Mononuclear cell (primary cell): ENCODE data around the gene TGFBR2. TPM values are rescaled to one million over a fixed set of nuclear protein-coding genes. Genes with fewer than 3 reads are reported as not detected.

Experiments used
- H3K27me3 ChIP-seq: 2 replicates; pipeline ENCODE4 v1.6.0; 2011; ENCODE audit warnings: low read length, control low read depth; ENCODE audit not compliant: insufficient read depth
- H3K4me1 ChIP-seq: 2 replicates; pipeline ENCODE4 v1.5.1; 2011; ENCODE audit warnings: mild to moderate bottlenecking, low read length, control low read depth; ENCODE audit not compliant: insufficient read depth
- H3K4me3 ChIP-seq: 2 replicates; pipeline ENCODE4 v1.5.1; 2011; ENCODE audit warnings: mild to moderate bottlenecking, low read length, moderate library complexity
- H3K9me3 ChIP-seq: 2 replicates; pipeline ENCODE4 v1.5.1; 2011; ENCODE audit warnings: low read depth, mild to moderate bottlenecking, control low read depth, low read length
- total RNA-seq: library from RNA; depleted of rRNA; stranded (reverse); fragments of >200 nt; gene quantifications from one replicate; pipeline ENCODE4 v1.2.3, GENCODE V29; 2012

TGFBR2 gene
- total RNA-seq, 1 donor, result 209 TPM

- Histone ChIP-seq H3K27me3 (no peaks in the 10 kb centered on the region), H3K4me1 (peaks cover 98% of the 10 kb centered on the region), H3K9me3 (no peaks in the 10 kb centered on the region), H3K4me3 (no peak overlapping the region)
These were observed 26.1 kb downstream of the TGFBR2 start for GRCh38 chr3:30632521-30632920.

GRCh38 chr3:30633718-30634117 is 27.3 kb downstream of the TGFBR2 start:
- Histone ChIP-seq H3K27me3 (no peaks in the 10 kb centered on the region), H3K9me3 (no peaks in the 10 kb centered on the region), H3K4me1 (peaks cover 94% of the 10 kb centered on the region), H3K4me3 (no peak overlapping the region)

- Histone ChIP-seq H3K9me3 (no peaks in the 10 kb centered on the region), H3K27me3 (no peaks in the 10 kb centered on the region), H3K4me3 (no peak overlapping the region), H3K4me1 (peaks cover 92% of the 10 kb centered on the region)
These were observed 28.6 kb downstream of the TGFBR2 start for GRCh38 chr3:30634761-30635735.

- Histone ChIP-seq H3K4me3 (no peak overlapping the region), H3K27me3 (no peaks in the 10 kb centered on the region), H3K4me1 (peaks cover 91% of the 10 kb centered on the region), H3K9me3 (no peaks in the 10 kb centered on the region)
These were observed 31.2 kb downstream of the TGFBR2 start for GRCh38 chr3:30637310-30638219.

GRCh38 chr3:30638685-30639412 is 32.4 kb downstream of the TGFBR2 start:
- Histone ChIP-seq H3K27me3 (no peaks in the 10 kb centered on the region), H3K4me1 (peaks cover 93% of the 10 kb centered on the region), H3K4me3 (no peak overlapping the region), H3K9me3 (no peaks in the 10 kb centered on the region)

- no peak overlapping the region for H3K4me3 ChIP-seq
These were observed 33.5 kb downstream of the TGFBR2 start for GRCh38 chr3:30639937-30640336.

GRCh38 chr3:30640851-30641250 is 34.5 kb downstream of the TGFBR2 start:
- Histone ChIP-seq H3K27me3 (no peaks in the 10 kb centered on the region), H3K9me3 (no peaks in the 10 kb centered on the region), H3K4me3 (no peak overlapping the region), H3K4me1 (peaks cover 92% of the 10 kb centered on the region)

More at GRCh38 chr3:30639937-30640336, 33.5 kb downstream of the TGFBR2 start:
- peaks cover 93% of the 10 kb centered on the region for H3K4me1 ChIP-seq
- H3K27me3 ChIP-seq, result no peaks in the 10 kb centered on the region
- no peaks in the 10 kb centered on the region for H3K9me3 ChIP-seq

- H3K4me3 ChIP-seq, result no peak overlapping the region
- no peaks in the 10 kb centered on the region for H3K27me3 ChIP-seq
- peaks cover 92% of the 10 kb centered on the region for H3K4me1 ChIP-seq
- H3K9me3 ChIP-seq, result no peaks in the 10 kb centered on the region
These were observed 35.2 kb downstream of the TGFBR2 start for GRCh38 chr3:30641416-30642251.

GRCh38 chr3:30642849-30643361 is 36.5 kb downstream of the TGFBR2 start:
- no peak overlapping the region for H3K4me3 ChIP-seq
- H3K4me1 ChIP-seq, result peaks cover 93% of the 10 kb centered on the region
- H3K9me3 ChIP-seq, result no peaks in the 10 kb centered on the region
- H3K27me3 ChIP-seq, result no peaks in the 10 kb centered on the region

GRCh38 chr3:30643763-30644462 is 37.5 kb downstream of the TGFBR2 start:
- Histone ChIP-seq H3K4me1 (peaks cover 96% of the 10 kb centered on the region), H3K27me3 (no peaks in the 10 kb centered on the region), H3K4me3 (no peak overlapping the region), H3K9me3 (no peaks in the 10 kb centered on the region)

GRCh38 chr3:30644615-30645014 is 38.2 kb downstream of the TGFBR2 start:
- H3K4me3 ChIP-seq, result no peak overlapping the region
- H3K9me3 ChIP-seq, result no peaks in the 10 kb centered on the region
- peaks cover 96% of the 10 kb centered on the region for H3K4me1 ChIP-seq
- H3K27me3 ChIP-seq, result no peaks in the 10 kb centered on the region

GRCh38 chr3:30645077-30645476 is 38.7 kb downstream of the TGFBR2 start:
- H3K27me3 ChIP-seq, result no peaks in the 10 kb centered on the region
- no peak overlapping the region for H3K4me3 ChIP-seq
- peaks cover 98% of the 10 kb centered on the region for H3K4me1 ChIP-seq
- no peaks in the 10 kb centered on the region for H3K9me3 ChIP-seq

- Histone ChIP-seq H3K4me1 (peaks cover 95% of the 10 kb centered on the region), H3K27me3 (no peaks in the 10 kb centered on the region), H3K9me3 (no peaks in the 10 kb centered on the region), H3K4me3 (no peak overlapping the region)
These were observed 39.9 kb downstream of the TGFBR2 start for GRCh38 chr3:30646181-30646876.
